Measurements from ENCODE around the gene RGS16. TPM values are rescaled to one million over a fixed set of nuclear protein-coding genes. Genes with fewer than 3 reads are reported as not detected.

RGS16 gene
- polyA plus RNA-seq, 1 of the 3 experiments (the other 2 are of a cell fraction): 0.79 TPM

GRCh38 chr1:182629499-182630096, 25.4 kb upstream of the RGS16 start:
- Histone ChIP-seq H3K36me3 (replicated peaks in 1 of 2; ENCODE audit: control insufficient read depth in 1 of 2, insufficient read depth in 2 of 2, low read length in 1 of 2) (no peaks in the 10 kb centered on the region), H3K27me3 (ENCODE audit: insufficient read depth) (no peaks in the 10 kb centered on the region), H3K9me3 (no peaks in the 10 kb centered on the region), H3K9me2 (no peaks in the 10 kb centered on the region), H4K20me1 (ENCODE audit: insufficient read depth) (no peaks in the 10 kb centered on the region), H2AFZ (ENCODE audit: low read depth) (no peak overlapping the region), H3K27ac (ENCODE audit: low read depth in 2 of 2, low read length in 1 of 2) (no peak overlapping the region), H3K4me1 (ENCODE audit: control insufficient read depth in 1 of 2, insufficient read depth in 2 of 2, low read depth in 1 of 2, low read length in 1 of 2) (peaks cover 7 to 31% of the 10 kb centered on the region in 2 experiments; a peak in 3 of 4 replicates), H3F3A (replicated peaks; ENCODE audit: insufficient read depth) (no peaks in the 10 kb centered on the region), H3K4me3 (ENCODE audit: low read depth in 2 of 2, low read length in 1 of 2) (no peak overlapping the region), H3K79me2 (ENCODE audit: insufficient read depth) (no peaks in the 10 kb centered on the region), H3K4me2 (no peak overlapping the region), H3K9ac (no peak overlapping the region)
- ChIA-PET POLR2A (no interaction called here), CTCF (interaction anchor here (0.6 to 2.4 kb wide), 11 partner anchors 13 to 899 kb away, joined by 3 to 9 read pairs (median 3); no protein-coding TSS in a partner anchor)
- DNase-seq: no peak
- no peak for TF ChIP-seq MAX (IDR thresholded peaks at IDR 0.05; ENCODE audit: low read depth)
- TF ChIP-seq MXI1 (IDR thresholded peaks at IDR 0.05; ENCODE audit: low read depth, low read length): no peak
- TF ChIP-seq RAD21 (IDR thresholded peaks at IDR 0.05; ENCODE audit: low read length): no peak
- TF ChIP-seq GATA2 (CRISPR knock-in tag; IDR thresholded peaks at IDR 0.05): no peak
- no peak for TF ChIP-seq RFX5 (IDR thresholded peaks at IDR 0.05; ENCODE audit: low read length)
- no peak for TF ChIP-seq TEAD4 (IDR thresholded peaks at IDR 0.05; ENCODE audit: borderline replicate concordance, insufficient read depth)
- TF ChIP-seq, protein P1, sequence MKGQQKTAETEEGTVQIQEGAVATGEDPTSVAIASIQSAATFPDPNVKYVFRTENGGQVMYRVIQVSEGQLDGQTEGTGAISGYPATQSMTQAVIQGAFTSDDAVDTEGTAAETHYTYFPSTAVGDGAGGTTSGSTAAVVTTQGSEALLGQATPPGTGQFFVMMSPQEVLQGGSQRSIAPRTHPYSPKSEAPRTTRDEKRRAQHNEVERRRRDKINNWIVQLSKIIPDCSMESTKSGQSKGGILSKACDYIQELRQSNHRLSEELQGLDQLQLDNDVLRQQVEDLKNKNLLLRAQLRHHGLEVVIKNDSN (IDR thresholded peaks at IDR 0.05; ENCODE audit: borderline replicate concordance, low read depth): no peak
- no peak for TF ChIP-seq EP300 (IDR thresholded peaks at IDR 0.05; ENCODE audit: borderline replicate concordance in 1 of 2, low read depth in 1 of 2, low read length in 1 of 2)
- TF ChIP-seq, protein P2, sequence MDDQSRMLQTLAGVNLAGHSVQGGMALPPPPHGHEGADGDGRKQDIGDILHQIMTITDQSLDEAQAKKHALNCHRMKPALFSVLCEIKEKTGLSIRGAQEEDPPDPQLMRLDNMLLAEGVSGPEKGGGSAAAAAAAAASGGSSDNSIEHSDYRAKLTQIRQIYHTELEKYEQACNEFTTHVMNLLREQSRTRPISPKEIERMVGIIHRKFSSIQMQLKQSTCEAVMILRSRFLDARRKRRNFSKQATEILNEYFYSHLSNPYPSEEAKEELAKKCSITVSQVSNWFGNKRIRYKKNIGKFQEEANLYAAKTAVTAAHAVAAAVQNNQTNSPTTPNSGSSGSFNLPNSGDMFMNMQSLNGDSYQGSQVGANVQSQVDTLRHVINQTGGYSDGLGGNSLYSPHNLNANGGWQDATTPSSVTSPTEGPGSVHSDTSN (IDR thresholded peaks at IDR 0.05): no peak
- WGBS (ENCODE audit: low lambda C conversion rate): 50% methylated on average over 1 of the region's 3 CpGs

DNA sequence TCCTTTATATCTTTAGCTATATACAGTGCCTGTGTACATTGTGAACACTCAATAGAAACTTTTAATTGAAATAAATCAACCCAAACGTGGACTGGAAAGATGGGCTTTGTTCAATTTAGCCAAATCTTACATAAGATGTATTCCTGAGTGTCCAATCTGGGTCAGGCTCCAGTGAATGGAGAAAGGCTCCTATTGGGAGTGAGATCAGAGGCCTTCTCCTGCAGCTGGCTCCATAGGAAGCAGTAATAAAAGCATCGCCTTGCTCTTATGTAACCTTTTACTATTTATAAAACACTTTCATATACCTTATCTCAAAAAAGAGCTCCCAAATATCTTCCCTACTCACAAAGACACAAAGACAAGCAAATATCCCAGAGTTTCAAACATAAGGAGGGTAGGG, 24.9 kb upstream of the RGS16 start:
- no peaks in the 10 kb centered on the region for H3F3A ChIP-seq (replicated peaks; ENCODE audit: insufficient read depth)
- H3K4me2 ChIP-seq: no peak overlapping the region
- H3K36me3 ChIP-seq (replicated peaks in 1 of 2; ENCODE audit: control insufficient read depth in 1 of 2, insufficient read depth in 2 of 2, low read length in 1 of 2): no peaks in the 10 kb centered on the region
- no peak overlapping the region for H3K9ac ChIP-seq
- CTCF ChIA-PET: interaction anchor here (0.6 to 2.4 kb wide), 11 partner anchors 14 to 898 kb away, joined by 3 to 9 read pairs (median 3); no protein-coding TSS in a partner anchor
- no peaks in the 10 kb centered on the region for H3K9me3 ChIP-seq
- peaks cover 7 to 26% of the 10 kb centered on the region in 2 experiments; a peak in 3 of 4 replicates for H3K4me1 ChIP-seq (ENCODE audit: control insufficient read depth in 1 of 2, insufficient read depth in 2 of 2, low read depth in 1 of 2, low read length in 1 of 2)
- H2AFZ ChIP-seq (ENCODE audit: low read depth): no peak overlapping the region
- no peak for TF ChIP-seq NRF1 (IDR thresholded peaks at IDR 0.05; ENCODE audit: low read depth, low read length)
- no peak for TF ChIP-seq GABPA (IDR thresholded peaks at IDR 0.05; ENCODE audit: low read depth)
- no peak for TF ChIP-seq TAF1 (IDR thresholded peaks at IDR 0.05; ENCODE audit: borderline replicate concordance, low read depth, low read length)
- TF ChIP-seq SIN3A (IDR thresholded peaks at IDR 0.05; ENCODE audit: borderline replicate concordance, low read depth, low read length): no peak
- TF ChIP-seq MEF2A (IDR thresholded peaks at IDR 0.05; ENCODE audit: borderline replicate concordance, low read depth): no peak
- TF ChIP-seq CHD2 (IDR thresholded peaks at IDR 0.05; ENCODE audit: low read length, partially characterized antibody): no peak
- TF ChIP-seq FOXJ3 (CRISPR knock-in tag; IDR thresholded peaks at IDR 0.05): no peak
- no peak for TF ChIP-seq GATA2 (CRISPR knock-in tag; IDR thresholded peaks at IDR 0.05)
- TF ChIP-seq RCOR1 (IDR thresholded peaks at IDR 0.05; ENCODE audit: low read length): no peak
- no peak for TF ChIP-seq JUND (IDR thresholded peaks at IDR 0.05)
- TF ChIP-seq, protein P2 (IDR thresholded peaks at IDR 0.05): no peak
- TF ChIP-seq POLR2AphosphoS5 (IDR thresholded peaks at IDR 0.05; ENCODE audit: low read depth, low read length): no peak
- TF ChIP-seq, protein P3, sequence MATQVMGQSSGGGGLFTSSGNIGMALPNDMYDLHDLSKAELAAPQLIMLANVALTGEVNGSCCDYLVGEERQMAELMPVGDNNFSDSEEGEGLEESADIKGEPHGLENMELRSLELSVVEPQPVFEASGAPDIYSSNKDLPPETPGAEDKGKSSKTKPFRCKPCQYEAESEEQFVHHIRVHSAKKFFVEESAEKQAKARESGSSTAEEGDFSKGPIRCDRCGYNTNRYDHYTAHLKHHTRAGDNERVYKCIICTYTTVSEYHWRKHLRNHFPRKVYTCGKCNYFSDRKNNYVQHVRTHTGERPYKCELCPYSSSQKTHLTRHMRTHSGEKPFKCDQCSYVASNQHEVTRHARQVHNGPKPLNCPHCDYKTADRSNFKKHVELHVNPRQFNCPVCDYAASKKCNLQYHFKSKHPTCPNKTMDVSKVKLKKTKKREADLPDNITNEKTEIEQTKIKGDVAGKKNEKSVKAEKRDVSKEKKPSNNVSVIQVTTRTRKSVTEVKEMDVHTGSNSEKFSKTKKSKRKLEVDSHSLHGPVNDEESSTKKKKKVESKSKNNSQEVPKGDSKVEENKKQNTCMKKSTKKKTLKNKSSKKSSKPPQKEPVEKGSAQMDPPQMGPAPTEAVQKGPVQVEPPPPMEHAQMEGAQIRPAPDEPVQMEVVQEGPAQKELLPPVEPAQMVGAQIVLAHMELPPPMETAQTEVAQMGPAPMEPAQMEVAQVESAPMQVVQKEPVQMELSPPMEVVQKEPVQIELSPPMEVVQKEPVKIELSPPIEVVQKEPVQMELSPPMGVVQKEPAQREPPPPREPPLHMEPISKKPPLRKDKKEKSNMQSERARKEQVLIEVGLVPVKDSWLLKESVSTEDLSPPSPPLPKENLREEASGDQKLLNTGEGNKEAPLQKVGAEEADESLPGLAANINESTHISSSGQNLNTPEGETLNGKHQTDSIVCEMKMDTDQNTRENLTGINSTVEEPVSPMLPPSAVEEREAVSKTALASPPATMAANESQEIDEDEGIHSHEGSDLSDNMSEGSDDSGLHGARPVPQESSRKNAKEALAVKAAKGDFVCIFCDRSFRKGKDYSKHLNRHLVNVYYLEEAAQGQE (IDR thresholded peaks at IDR 0.05; ENCODE audit: low read depth, low read length): no peak
- TF ChIP-seq TEAD4 (IDR thresholded peaks at IDR 0.05; ENCODE audit: borderline replicate concordance, insufficient read depth): no peak
- no peaks in the 10 kb centered on the region for H4K20me1 ChIP-seq (ENCODE audit: insufficient read depth)
- no peak overlapping the region for H3K4me3 ChIP-seq (ENCODE audit: low read depth in 2 of 2, low read length in 1 of 2)
- H3K27me3 ChIP-seq (ENCODE audit: insufficient read depth): no peaks in the 10 kb centered on the region
- DNase-seq: no peak
- H3K9me2 ChIP-seq: no peaks in the 10 kb centered on the region
- 76% methylated on average over 2 of the region's 2 CpGs for WGBS (ENCODE audit: low lambda C conversion rate)
- H3K27ac ChIP-seq (ENCODE audit: low read depth in 2 of 2, low read length in 1 of 2): no peak overlapping the region
- POLR2A ChIA-PET: no interaction called here
- H3K79me2 ChIP-seq (ENCODE audit: insufficient read depth): no peaks in the 10 kb centered on the region
